Esophagus mucosa (tissue), 1 donor: ENCODE data around the gene PRDM16. TPM values are rescaled to one million over a fixed set of nuclear protein-coding genes. Genes with fewer than 3 reads are reported as not detected.

Experiments
- ATAC-seq: fragments of 200-7000 bp; cut with Tn5 transposase; one replicate; pipeline ENCODE4 v1.9.1; 2020
- total RNA-seq: library from RNA; stranded (reverse); gene quantifications from one replicate; pipeline ENCODE4 v1.2.4, GENCODE V29; 2023
- donor health status: DM: yes; HTN: yes; CAD: no.

PRDM16 gene
- total RNA-seq, 1 donor from 2014 or later = 0.44 TPM

- no peak for ATAC-seq
Observed at GRCh38 chr1:3187415-3188149, 118.6 kb downstream of the PRDM16 start.

GRCh38 chr1:3188150-3188971 is 119.4 kb downstream of the PRDM16 start:
- no peak for ATAC-seq

DNA sequence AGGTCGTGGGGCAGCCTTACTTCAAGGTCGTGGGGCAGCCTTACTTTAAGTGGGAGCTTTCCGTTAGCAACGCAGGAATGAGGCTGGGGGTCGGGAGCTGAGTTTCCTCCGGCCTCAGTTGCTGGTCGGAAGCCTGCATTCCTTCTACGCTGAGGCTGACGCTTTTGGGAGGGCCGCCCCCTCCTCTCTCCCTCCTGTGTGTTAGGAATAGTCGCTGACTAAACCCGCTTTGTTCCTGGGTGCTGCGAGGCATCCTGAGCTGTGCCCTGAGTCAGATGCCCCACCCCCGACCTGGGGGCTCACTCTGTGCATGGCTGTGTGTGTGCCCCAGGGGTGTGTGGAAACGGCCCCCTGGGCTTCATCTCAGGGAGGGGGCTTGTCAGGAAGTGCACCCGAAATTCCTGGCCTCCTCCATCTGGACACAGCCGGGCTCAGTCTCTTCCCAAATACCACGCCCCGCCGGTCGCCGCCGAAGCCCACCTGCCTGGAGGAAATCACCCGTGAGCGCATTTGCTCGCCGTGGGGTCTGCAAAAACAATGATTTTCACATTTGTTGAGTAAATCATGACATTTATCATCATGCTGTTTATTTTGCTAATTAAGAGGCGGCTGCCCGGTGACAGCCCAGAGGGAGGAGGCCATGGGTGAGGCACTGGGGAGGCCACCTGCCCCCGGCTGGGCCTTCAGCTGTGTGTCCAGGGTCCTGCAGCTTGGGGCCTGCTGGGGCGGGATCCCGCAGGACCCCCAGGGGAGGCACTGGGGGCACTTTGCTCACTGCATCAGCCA is 121.4 kb downstream of the PRDM16 start:
- ATAC-seq = no peak

DNA sequence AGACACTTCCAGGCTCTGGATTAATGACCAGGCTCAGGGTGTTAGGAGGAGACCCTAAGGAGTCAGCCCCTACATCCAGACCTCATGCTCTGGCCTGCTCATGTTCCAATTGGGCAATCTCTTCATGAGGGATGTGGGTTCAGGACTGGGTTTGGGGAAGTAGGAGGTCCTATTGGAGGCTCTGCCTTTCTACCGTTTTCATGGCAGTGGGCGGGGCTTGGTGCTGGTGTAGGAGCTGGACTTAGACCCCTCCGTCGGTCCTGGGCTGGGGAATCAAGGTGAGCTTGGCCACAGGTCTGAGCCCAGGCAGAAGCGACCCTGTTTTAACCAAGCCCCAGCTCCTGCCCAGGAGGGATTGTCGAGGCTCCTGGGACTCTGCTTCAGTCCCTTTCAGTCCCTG is 123.4 kb downstream of the PRDM16 start:
- no peak for ATAC-seq

DNA sequence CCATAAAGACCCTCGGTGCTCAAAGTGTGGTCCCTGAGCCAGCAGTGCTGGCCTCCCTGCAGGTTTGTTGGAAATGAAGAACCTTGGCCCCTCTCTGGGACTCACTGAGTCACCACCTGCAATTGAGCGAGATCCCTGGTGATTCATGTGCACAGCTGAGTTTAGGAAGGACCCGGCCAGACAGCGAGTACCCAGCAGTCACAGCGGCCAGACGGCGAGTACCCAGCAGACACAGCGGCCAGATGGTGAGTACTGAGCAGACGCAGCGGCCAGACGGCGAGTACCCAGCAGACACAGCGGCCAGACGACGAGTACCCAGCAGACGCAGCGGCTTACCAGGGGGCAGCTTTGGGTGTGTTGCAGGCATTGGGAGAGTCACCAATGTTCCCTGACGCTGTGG is 123.8 kb downstream of the PRDM16 start:
- ATAC-seq = no peak

- no peak for ATAC-seq
Observed at GRCh38 chr1:3193811-3194210, 124.8 kb downstream of the PRDM16 start.

GRCh38 chr1:3194760-3195479 is 125.9 kb downstream of the PRDM16 start:
- ATAC-seq = no peak

- no peak for ATAC-seq
Observed at GRCh38 chr1:3195480-3195815, 126.4 kb downstream of the PRDM16 start.

GRCh38 chr1:3195966-3196515 is 127.0 kb downstream of the PRDM16 start:
- ATAC-seq = no peak

GRCh38 chr1:3196577-3197245 is 127.7 kb downstream of the PRDM16 start:
- no peak for ATAC-seq

DNA sequence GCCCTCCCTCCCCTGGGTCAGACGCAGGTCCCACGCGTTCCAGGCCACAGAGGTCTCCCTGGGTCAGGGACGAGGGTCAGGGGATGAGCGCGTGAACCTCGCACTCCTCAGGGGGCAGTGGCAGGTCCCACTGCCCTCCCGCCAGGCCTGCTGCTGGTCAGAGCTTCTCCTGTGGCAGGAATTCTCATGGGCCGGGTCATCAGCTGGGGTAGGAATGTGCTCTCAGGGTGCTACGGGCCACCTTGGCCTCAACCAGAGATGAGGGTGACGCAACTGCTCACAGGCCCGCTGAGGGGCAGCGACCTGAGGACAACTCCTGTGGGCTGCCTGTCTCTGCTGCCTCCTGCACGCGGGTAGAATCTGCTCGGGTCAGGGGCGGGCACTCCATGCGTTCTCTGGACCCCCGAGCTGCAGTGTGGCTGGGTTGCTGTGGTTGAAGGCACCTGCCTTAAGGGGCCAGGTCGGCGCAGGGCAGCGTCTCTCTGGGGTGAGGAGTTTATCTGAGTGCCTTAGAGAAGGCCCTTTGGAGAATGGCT is 128.8 kb downstream of the PRDM16 start:
- no peak for ATAC-seq

- no peak for ATAC-seq
Observed at GRCh38 chr1:3198371-3199271, 129.6 kb downstream of the PRDM16 start.

DNA sequence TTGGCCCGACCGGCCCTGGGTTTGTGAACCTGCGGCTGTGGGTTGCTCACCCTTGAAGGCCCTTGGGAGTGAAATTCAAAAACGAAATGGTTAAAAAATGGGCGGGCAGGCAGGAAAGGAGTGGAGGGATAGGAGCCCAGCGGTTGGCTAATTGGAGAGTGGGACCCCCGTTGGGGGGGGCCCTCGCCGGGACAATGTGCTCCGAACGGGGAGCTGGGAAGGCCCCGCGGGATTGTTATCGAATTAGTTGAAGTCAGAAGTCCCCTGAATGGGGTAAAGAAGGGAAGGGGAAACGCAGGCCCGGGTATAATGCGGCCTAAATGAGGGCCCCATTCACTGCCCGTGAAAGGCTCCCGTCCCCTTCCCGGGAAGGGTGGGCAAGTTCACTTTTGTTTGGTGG is 135.7 kb downstream of the PRDM16 start:
- ATAC-seq = no peak

DNA sequence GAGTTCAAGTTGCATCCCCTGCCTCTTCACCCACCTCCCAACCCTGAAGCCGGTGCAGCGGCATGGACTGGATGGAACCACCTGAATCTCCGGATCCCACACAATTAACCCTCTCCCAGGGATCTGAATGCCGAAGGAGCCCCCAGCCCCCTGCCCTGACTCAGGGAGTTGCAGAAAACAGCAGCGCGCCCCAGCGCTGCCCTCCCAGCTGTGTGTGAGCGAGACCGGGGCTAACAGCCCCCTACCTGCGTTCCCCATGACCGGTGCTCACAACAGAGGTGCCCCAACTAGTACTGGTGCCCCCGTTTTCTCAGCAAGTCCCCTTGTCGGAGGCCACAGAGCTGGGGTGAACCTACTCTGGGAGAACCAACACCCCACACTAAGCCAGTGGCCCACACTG is 136.8 kb downstream of the PRDM16 start:
- no peak for ATAC-seq

DNA sequence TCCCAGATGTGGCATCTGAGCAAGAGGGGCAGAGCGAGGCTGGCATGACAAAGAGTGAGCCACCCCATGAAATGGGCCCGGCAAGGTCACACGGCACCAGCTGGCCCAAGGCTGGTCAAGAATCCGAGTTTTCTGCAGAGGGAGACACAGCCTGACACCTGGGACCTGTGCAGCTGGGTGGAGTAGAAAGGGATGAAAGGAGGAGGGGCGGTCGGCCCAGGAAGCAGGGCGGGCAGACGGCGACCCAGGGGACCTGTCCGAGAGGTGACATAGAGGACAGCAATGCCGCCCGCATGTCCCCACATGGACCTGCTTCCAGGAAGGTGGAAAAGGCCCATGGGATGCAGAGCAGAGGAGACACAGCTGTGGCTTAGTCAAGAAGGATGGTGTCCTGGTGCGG is 137.7 kb downstream of the PRDM16 start:
- no peak for ATAC-seq

DNA sequence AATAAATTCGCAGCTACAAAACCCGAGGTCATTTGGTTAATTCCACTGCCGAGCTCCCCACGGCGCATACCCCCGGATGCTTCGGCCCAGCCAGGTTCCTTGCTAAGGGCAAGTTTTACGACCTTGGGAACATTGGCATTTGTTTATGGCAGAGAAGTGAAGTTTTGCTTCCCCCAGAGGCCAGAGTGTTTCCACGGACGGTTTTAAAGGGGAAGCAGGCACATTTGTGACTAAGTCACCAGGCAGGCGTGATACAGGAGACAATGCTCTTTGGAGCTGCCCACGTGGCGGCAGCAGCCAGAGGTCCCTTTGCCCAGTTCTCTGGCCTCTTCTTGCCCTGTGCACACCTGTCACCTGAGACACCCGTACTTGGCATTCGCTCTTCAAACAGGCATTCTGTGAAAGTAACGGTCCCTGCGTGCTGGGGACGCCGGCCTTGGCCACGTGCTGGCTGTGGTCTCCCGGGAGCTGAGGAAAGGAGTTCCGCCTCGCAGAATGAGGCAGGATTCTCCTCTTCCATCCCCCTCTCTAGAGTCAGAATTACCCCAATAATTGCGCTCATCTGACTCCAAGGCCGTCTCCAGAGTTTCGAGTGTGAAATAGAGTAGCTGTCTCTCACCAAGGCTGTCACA is 138.3 kb downstream of the PRDM16 start:
- no peak for ATAC-seq

GRCh38 chr1:3208819-3209200 is 139.8 kb downstream of the PRDM16 start:
- no peak for ATAC-seq

DNA sequence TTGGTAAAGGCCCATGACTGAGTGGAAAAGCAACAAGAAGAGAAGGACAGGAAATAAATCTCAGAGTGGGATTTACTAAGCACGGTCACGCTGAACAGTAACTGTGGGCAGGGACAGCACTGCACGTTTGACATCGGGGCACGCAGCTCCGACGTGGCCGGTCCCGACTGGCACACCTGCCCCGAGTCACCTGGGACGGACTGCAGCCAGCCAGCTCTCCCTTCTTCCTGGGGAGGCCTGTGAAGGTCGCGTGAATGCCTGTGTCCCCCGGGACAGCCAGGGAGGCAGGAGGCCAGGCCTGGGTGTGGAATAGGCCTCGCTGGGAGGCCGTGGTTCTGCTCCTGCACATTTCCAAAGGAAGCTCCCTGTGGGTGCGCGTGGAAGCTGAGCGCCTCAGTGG is 140.2 kb downstream of the PRDM16 start:
- ATAC-seq = no peak

DNA sequence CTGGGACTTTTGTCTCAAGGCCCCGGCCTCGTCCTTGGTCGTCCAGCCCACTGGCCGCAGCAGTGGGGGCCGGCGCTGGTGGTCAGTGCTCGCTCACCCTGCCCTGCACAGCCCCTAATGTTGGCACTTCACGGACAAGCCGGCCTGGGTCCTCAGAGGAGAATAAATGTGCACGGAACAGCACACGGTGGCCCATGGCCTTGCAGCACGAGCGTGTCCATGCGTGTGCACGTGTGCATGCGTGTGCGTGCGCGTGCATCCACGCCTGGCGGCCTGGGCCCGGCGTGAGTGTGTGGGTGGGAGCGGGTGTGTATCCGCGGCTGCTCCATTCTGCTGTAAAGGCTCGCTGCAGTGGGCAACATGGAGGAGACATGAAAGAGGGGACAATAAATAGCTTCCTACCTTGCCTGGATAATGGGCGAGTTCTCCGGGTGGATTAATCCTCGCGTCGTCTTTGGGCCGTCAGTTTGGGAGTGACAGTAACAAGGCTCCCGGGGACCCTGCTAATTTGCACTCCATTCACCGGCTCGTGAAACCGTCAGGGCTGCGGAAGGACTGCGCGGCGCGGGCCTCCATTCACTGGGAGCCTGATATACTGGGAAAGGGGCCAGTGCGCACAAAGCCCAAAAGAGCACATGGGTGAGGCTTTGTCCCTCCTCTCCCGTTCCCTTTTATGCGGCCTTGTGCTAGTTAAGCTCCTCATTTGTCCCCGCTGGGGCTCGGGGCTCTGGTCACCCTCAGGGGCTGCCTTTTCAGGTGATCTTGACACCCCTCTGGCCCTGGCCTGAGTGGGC is 142.8 kb downstream of the PRDM16 start:
- no peak for ATAC-seq
